Measurements from ENCODE around the gene COBLL1.

DNA sequence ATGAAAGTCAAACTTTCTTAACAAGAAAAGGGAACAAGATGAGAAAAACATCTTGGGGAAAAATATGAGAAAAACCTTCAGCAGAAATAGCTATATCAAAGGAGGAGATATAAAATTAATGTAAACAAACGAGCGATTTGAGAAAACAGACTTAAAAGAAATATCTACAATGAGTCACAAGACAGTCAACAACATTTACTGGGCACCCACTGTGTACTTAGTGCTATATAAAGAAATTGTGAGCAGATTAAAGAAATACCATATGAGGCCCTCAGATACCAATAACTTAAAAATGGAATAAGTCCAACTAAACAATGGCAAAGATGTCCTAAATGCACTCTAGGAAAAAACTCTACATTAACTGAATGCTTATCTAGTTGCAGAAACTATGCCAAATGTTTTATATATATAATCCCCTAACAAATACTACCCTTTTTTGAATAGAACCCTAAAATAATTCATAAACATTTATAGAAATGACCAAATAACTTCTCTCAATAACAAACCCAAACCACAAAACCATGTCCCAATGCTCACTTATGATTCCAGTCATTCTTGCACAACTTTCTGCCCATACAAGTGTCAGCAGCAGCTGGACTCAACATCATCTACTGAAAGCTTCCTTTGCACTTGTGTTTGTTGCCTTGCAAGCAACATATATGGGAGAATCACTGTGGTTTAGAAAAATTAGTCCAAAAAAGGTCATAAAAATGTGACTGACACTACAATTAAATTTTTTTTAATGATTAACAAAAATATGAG, 83.5 kb downstream of the COBLL1 start:
- TF ChIP-seq, protein P1, sequence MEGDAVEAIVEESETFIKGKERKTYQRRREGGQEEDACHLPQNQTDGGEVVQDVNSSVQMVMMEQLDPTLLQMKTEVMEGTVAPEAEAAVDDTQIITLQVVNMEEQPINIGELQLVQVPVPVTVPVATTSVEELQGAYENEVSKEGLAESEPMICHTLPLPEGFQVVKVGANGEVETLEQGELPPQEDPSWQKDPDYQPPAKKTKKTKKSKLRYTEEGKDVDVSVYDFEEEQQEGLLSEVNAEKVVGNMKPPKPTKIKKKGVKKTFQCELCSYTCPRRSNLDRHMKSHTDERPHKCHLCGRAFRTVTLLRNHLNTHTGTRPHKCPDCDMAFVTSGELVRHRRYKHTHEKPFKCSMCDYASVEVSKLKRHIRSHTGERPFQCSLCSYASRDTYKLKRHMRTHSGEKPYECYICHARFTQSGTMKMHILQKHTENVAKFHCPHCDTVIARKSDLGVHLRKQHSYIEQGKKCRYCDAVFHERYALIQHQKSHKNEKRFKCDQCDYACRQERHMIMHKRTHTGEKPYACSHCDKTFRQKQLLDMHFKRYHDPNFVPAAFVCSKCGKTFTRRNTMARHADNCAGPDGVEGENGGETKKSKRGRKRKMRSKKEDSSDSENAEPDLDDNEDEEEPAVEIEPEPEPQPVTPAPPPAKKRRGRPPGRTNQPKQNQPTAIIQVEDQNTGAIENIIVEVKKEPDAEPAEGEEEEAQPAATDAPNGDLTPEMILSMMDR (conservative IDR thresholded peaks at IDR 0.05 in 1 of 2, IDR thresholded peaks at IDR 0.05 in 1 of 2; ENCODE audit: low read depth in 1 of 2, low read length in 2 of 2), result no peak
- no peak for TF ChIP-seq EZH2 (IDR thresholded peaks at IDR 0.05; ENCODE audit: low read length, missing control alignments)

Data from fibroblast of lung (primary cell).